ENCODE data around the gene NAT9. TPM values are rescaled to one million over a fixed set of nuclear protein-coding genes. Genes with fewer than 3 reads are reported as not detected.

Gene NAT9
- 49.5 and 50.4 TPM in 2 replicates for total RNA-seq (2014; rRNA removed; shearing (Covaris generic))

DNA sequence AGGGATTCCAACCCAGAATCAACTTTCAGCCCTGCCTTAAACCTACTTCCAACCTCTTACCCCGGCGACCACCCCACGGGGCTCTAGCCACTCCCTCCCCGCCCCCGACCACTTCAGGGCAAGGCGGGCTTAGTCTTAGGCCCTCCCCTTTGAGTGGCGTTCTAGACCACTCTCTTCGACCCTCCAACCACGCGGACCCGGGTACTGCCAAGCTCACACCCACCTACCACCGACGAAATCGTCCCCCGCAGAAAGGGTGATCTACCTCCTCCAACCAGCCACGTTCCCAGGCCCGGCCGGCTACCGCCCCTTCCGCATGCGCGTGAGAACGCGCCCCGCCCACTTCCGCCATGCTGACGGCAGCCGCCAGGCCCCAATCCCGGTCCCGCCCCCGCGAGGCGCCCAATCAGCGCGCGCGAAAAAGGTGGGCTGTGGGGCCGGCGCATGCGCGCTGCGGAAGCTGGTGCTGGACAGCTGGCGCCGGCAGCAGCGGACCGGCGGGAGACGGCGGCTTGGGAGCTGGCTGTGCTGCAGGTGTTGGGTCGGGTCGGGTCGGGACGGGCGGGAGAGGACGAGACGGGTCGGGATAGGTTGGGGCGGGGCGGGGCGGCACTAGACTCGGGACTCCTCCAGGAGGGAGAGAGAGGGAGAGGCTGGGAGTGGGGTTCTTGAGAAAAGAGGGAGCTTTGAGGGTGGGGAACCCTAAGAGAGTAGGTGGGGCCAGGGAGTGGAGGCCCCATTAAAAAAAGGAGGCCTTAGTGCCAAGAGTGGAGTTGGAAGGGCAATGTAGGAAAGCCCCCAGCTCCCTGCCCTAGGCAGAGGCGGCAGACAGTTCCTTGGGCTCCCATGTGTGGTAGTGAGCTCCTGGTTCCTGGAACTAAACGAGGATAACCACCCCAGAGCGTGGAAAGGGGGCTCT lies at the start of gene NAT9:
TSS of gene NAT9 (minus strand) at position 302 of the 919 bp plus-strand sequence. CDS start 647 bp downstream, outside the sequence.
- DNase-seq (ENCODE audit: low spot score), result peak; percentile 97

DNA sequence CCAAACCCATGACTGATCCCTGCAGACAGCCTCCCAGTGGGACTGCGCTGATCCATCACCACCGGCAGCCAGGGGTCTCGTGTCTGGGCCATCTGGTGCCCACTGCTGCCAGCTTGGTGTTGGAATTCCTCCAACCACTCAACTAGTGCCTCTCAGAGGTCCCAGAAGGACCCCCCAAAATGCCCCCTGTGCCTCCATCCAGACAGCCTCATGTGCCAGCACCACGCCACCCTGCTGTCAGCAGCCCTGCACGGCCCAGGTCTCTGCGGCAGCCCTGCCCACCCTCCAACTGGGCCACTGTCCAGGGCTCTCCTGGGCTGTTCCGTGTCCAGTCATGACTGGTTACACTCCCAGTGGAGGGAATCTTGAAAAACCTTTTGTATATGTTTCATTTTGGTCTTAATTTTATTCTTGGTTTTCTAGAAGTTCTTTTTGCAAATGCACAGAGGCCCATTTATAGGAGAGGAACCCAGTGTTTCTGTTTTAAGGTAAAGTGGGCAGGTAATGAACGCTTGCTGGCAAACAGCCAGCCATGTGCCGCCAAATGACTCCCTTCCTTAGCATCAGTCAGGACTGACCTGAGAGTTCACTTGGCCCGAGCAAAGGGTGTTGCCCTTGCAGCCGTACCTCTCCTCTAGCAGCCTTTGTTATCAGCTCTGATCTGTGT lies 48.9 kb upstream of the NAT9 start:
- no peak for DNase-seq (ENCODE audit: low spot score)

DNA sequence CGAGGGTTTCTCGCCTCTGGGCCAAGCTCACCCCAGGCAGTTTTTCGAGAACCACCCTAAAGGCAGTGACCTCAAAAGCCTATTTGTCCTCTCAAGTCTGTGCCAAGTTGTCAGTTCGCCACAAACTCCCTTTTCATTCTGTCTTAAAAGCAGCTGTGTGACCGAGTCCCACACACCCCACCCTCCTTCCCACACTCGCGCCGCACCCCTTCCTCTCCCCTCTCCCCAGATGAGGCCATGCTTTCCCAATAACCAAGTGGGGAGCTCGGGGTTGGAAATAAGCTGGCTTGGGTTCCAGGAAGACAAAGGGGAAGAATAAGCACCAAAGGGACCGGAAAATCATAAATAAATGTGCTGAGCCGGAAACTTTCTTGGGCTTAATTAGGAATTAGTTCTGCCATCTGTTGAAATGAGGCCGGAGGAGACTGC lies 46.8 kb upstream of the NAT9 start:
- no peak for DNase-seq (ENCODE audit: low spot score)

- no peak for DNase-seq (ENCODE audit: low spot score)
Observed at GRCh38 chr17:74822335-74822938, 46.3 kb upstream of the NAT9 start.

DNA sequence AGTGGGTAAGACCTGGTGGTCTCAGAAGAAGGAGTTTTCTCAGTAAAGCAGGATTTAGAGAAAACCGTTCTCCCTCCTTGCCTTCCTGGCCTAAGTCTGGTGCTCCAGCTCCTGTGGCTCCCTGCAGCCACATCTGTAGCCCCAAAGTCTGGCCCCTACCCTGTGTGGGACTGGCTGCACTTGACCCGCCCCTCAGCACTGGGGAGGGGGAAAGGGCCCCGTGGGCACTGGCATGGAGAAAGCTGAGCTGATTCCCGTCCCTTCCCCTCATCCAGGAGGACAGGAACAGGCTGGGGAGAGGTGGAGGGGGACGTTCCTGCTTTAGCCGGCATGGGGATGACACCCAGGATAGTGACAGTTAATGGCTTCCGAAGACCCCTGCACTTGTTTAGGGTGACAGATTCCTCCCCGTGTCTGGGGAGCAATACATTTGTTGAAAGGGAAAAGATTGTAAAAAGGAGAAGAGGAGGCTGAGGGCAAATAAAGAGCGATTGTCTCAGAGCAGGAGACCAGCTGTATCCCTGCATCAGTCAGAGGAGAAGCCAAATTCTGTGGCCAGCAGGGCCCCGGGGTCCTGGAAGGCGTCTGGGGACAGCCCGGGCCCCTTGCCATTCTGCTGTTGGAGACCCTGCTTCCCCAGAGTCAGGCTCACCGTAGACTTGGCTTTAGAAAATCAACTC lies 45.6 kb upstream of the NAT9 start:
- DNase-seq (ENCODE audit: low spot score), result no peak

DNA sequence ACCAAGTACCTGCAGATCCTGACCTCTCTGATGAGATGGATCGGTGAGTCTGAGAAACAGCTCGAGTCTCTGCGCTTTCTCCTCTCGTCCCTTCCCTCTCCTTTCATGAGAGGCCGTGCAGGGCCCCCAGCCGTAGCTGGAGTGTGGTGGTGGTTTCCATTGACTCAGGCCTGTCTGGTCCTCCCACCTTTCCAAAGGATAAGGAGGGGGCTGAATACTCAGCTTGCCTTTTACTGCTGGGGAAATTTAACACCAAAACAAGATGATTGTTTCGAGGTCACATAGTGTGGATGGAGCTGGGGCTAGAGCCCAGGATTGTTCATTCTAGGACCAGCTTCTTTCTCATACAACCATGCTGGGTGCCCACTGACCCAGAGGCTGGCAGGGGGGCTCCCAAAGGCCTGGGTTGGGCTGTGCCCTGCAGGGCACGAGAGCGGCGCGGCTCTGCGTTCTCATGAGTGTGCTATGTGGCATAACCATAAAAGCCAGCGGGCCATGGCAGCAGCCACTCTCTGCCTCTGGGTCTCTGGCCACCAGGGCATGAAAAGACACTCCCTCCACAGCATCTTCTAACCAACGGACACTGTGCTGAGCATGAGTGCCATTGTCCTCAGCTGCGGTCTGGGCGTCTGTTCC lies 43.8 kb upstream of the NAT9 start:
- DNase-seq (ENCODE audit: low spot score), result no peak

GRCh38 chr17:74818291-74818938 lies 42.3 kb upstream of the NAT9 start:
- no peak for DNase-seq (ENCODE audit: low spot score)

GRCh38 chr17:74816905-74817620 lies 40.9 kb upstream of the NAT9 start:
- no peak for DNase-seq (ENCODE audit: low spot score)

GRCh38 chr17:74815550-74816370 lies 39.6 kb upstream of the NAT9 start:
- DNase-seq (ENCODE audit: low spot score), result no peak

DNA sequence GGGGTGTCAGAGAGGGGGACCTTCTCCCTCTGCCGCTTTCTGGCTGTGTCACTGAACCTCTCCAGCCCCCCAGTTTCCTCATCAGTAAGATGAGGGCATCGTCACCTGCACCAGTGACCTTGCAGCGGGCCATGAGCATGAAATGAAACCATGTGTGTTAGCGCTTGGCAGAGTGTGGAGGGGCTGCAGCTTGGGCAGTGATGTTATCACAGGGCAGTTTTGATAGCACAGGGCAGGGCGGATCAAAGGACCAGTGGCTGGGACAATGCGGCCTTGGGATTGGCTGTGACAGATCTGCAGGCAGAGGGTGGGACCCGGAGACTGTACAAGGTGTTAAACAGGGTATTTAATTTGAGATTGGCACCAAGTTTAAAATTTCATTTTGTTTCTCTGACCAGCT lies 38.9 kb upstream of the NAT9 start:
- DNase-seq (ENCODE audit: low spot score), result no peak

DNA sequence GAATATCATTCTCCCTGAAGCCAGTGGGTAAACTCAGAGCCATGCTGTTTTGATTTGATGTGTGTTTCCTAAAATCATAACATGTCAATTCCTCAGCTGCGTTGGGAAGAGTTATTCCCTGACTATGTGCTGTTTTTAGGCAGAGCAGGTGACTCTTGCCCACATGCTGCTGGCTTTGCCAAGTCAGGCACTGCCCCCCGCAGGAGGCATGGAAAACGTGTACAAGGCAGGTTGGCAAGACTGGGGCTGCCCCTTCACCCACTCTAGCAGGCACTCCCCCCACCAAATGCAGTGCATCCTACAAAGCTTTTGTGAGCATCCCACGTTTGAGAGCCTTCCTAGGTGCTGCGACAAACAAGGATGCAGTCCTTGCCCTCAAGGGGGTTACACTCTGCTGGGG lies 38.3 kb upstream of the NAT9 start:
- DNase-seq (ENCODE audit: low spot score), result no peak

DNA sequence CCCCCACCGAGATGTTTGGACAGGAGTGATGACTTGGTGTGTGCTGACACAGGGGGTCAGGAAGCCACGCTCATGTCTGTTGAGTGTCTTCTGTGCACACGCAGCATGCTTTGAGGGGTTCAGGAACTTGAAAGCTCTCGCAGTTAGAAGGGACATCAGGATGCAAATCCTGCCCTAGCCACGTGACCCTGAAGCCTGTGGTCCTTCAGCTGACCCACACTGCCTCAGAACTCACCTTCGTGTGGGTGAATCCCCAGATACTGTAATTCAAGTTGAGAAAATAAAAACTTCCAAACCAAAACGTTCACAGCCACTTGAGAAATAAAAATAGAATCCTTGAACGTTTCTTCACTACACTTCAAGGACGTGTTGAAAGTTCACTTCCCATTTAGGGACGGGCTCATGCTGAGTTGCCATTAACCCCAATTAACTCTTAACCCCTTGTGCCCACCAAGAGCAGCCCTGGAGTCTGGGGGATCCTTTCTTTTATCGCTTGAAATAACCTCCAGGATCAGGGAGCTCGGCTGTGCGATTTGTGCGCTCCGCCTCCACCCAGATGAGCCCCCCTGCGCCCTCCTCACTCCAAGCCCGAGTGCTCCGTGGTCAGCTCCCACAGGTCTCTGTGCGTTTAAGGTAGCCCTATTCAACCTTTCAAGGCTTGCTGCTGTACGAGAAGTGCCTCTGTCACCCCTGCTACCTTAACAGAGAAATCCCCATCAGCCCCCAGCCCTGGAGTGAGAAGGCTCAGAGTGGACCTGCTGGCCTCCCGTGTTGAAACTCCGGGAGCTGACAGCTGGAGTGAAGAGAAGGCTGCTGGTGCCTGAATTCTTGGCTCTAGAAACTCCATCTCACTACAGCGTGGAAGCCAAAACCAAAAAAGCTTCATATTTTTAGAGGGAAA lies 36.2 kb upstream of the NAT9 start:
- DNase-seq (ENCODE audit: low spot score), result no peak

DNA sequence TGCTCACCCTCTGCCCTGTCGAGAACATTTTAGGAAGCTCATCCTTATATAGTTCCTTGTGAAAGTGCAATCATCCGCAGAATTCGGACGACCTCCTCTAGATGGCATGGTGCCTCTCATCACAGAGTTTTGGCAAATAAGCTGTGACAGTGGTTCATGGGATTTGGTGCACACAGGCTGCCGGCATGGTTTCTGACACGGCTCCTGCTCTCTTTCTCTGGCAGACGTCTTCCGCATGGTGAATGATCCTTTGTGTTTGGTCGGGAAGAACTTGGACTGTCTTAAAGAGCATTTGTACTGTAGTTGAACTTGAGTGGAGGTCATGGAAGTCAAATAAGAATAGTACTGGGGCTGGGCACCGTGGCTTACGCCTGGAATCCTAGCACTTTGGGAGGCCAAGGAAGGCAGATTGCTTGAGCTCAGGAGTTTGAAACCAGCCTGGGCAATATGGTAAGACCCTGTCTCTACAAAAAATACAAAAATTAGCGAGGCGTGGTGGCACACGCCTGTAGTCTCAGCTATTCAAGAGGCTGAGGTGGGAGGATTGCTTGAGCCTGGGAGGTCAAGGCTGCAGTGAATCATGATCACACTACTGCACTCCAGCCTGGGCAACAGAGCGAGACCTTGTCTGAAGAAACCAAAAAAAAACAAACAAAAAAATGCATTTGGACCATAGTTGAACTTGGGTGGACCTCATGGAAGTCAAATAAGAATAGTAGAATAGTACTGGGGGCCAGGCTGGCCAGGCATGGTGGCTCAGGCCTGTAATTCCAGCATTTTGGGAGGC lies 34.7 kb upstream of the NAT9 start:
- no peak for DNase-seq (ENCODE audit: low spot score)

GRCh38 chr17:74808714-74809430 lies 32.7 kb upstream of the NAT9 start:
- DNase-seq (ENCODE audit: low spot score), result no peak

DNA sequence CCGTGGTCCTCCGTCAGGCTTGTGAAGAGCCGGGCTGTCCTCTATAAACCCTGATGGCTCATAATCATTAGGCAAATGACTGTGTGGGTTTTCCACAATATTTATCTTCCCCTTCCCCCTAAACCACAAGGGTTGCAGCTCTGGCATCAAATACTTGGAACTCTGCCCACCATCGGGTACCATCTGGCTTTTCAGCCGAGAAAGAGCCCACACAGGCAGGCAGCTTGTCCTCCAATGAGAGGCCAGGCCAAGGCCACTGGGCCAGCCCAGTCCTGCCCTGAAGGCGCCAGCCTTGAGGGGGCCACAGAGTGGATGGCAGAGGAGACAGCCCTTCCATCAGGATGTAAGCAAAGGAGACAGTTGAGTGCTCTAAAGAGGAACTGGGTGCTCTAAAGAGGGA lies 31.8 kb upstream of the NAT9 start:
- DNase-seq (ENCODE audit: low spot score), result no peak

- DNase-seq (ENCODE audit: low spot score), result no peak
Observed at GRCh38 chr17:74807441-74807840, 31.3 kb upstream of the NAT9 start.

- no peak for DNase-seq (ENCODE audit: low spot score)
Observed at GRCh38 chr17:74806334-74806733, 30.2 kb upstream of the NAT9 start.

Measured in HT-29 (cell line).